Kidney tubule cell (primary cell): ENCODE results near the gene TTYH1.
"Not testable (repeated sequence)": the region's sequence is repeated elsewhere in the genome, so short reads cannot be mapped to it uniquely, and the experiment has no call there.

Source experiments
- DNase-seq: peaks from one replicate; pipeline ENCODE4 v3.0.0-alpha.2; 2018; ENCODE audit warnings: low spot score

Gene TTYH1

GRCh38 chr19:54444737-54445136, 29.5 kb downstream of the TTYH1 start:
- DNase-seq, result no peak

GRCh38 chr19:54446349-54446748, 31.1 kb downstream of the TTYH1 start:
- not testable (repeated sequence) for DNase-seq

- peak; percentile 73 for DNase-seq
Observed at GRCh38 chr19:54448040-54448773, 32.9 kb downstream of the TTYH1 start.

GRCh38 chr19:54448774-54449700, 33.8 kb downstream of the TTYH1 start, which contains the start of gene LENG8:
TSS of gene LENG8 (plus strand) at chr19:54449199. CDS start at chr19:54451345, 2,146 bp downstream.
- DNase-seq, result peak; percentile 99

GRCh38 chr19:54449701-54450069, 34.4 kb downstream of the TTYH1 start:
- no peak for DNase-seq

- DNase-seq, result peak; percentile 66
Observed at GRCh38 chr19:54451331-54451871, 36.1 kb downstream of the TTYH1 start.

- no peak for DNase-seq
Observed at GRCh38 chr19:54451997-54452396, 36.7 kb downstream of the TTYH1 start.

GRCh38 chr19:54452626-54453025, 37.4 kb downstream of the TTYH1 start:
- DNase-seq, result no peak

GRCh38 chr19:54453921-54454780, 38.9 kb downstream of the TTYH1 start:
- DNase-seq, result no peak

GRCh38 chr19:54454781-54455675, 39.8 kb downstream of the TTYH1 start:
- DNase-seq, result no peak

- no peak for DNase-seq
Observed at GRCh38 chr19:54455786-54456422, 40.6 kb downstream of the TTYH1 start.

GRCh38 chr19:54456423-54457373, 41.4 kb downstream of the TTYH1 start:
- DNase-seq, result no peak

- no peak for DNase-seq
Observed at GRCh38 chr19:54457773-54458647, 42.7 kb downstream of the TTYH1 start.

- no peak for DNase-seq
Observed at GRCh38 chr19:54458648-54459281, 43.5 kb downstream of the TTYH1 start.

- DNase-seq, result no peak
Observed at GRCh38 chr19:54459282-54460229, 44.3 kb downstream of the TTYH1 start.

GRCh38 chr19:54460230-54461005, 45.2 kb downstream of the TTYH1 start:
- DNase-seq, result no peak
